ENCODE results near the gene IGFBP4.
"Not testable (repeated sequence)": the region's sequence is repeated elsewhere in the genome, so short reads cannot be mapped to it uniquely, and the experiment has no call there.

IGFBP4 gene

GRCh38 chr17:40443196-40443987 lies at the start of gene IGFBP4:
Gene IGFBP4, plus strand, starts transcription at chr17:40443450. Its CDS starts 286 bp downstream, at chr17:40443736.
- peak; percentile 68 for DNase-seq (ENCODE audit: low read depth)

GRCh38 chr17:40399185-40399584 lies 44.1 kb upstream of the IGFBP4 start:
- DNase-seq (ENCODE audit: low read depth), result peak; percentile 64

GRCh38 chr17:40402668-40403067 lies 40.6 kb upstream of the IGFBP4 start:
- DNase-seq (ENCODE audit: low read depth), result no peak

- peak; percentile 82 for DNase-seq (ENCODE audit: low read depth)
Observed at GRCh38 chr17:40404003-40404402, 39.2 kb upstream of the IGFBP4 start.

GRCh38 chr17:40407460-40407859 lies 35.8 kb upstream of the IGFBP4 start:
- DNase-seq (ENCODE audit: low read depth), result no peak

GRCh38 chr17:40409540-40409939 lies 33.7 kb upstream of the IGFBP4 start:
- DNase-seq (ENCODE audit: low read depth), result not testable (repeated sequence)

GRCh38 chr17:40410082-40410481 lies 33.2 kb upstream of the IGFBP4 start:
- no peak for DNase-seq (ENCODE audit: low read depth)

- peak; percentile 40 for DNase-seq (ENCODE audit: low read depth)
Observed at GRCh38 chr17:40411821-40412220, 31.4 kb upstream of the IGFBP4 start.

- DNase-seq (ENCODE audit: low read depth), result no peak
Observed at GRCh38 chr17:40412880-40413279, 30.4 kb upstream of the IGFBP4 start.

GRCh38 chr17:40414312-40414711 lies 28.9 kb upstream of the IGFBP4 start:
- DNase-seq (ENCODE audit: low read depth), result not testable (repeated sequence)

- peak; percentile 60 for DNase-seq (ENCODE audit: low read depth)
Observed at GRCh38 chr17:40415390-40415789, 27.9 kb upstream of the IGFBP4 start.

GRCh38 chr17:40416671-40417070 lies 26.6 kb upstream of the IGFBP4 start:
- DNase-seq (ENCODE audit: low read depth), result no peak

GRCh38 chr17:40417258-40417608 lies 26.0 kb upstream of the IGFBP4 start:
- DNase-seq (ENCODE audit: low read depth), result no peak

GRCh38 chr17:40417609-40418427 lies 25.4 kb upstream of the IGFBP4 start, which contains the start of gene TOP2A:
Gene TOP2A, minus strand, starts transcription at chr17:40417896. Its CDS starts 105 bp downstream, at chr17:40417791.
- DNase-seq (ENCODE audit: low read depth), result peak; percentile 99

GRCh38 chr17:40418428-40418706 lies 24.9 kb upstream of the IGFBP4 start:
- DNase-seq (ENCODE audit: low read depth), result no peak

- no peak for DNase-seq (ENCODE audit: low read depth)
Observed at GRCh38 chr17:40419559-40420331, 23.5 kb upstream of the IGFBP4 start.

GRCh38 chr17:40422990-40423633 lies 20.1 kb upstream of the IGFBP4 start:
- DNase-seq (ENCODE audit: low read depth), result no peak

GRCh38 chr17:40425741-40426140 lies 17.5 kb upstream of the IGFBP4 start:
- DNase-seq (ENCODE audit: low read depth), result no peak

- no peak for DNase-seq (ENCODE audit: low read depth)
Observed at GRCh38 chr17:40427002-40427491, 16.2 kb upstream of the IGFBP4 start.

- DNase-seq (ENCODE audit: low read depth), result no peak
Observed at GRCh38 chr17:40430272-40431230, 12.7 kb upstream of the IGFBP4 start.

- no peak for DNase-seq (ENCODE audit: low read depth)
Observed at GRCh38 chr17:40431231-40431602, 12.0 kb upstream of the IGFBP4 start.
